DOHH2 (cell line): ENCODE results near the gene METTL9.

Experiments
- H3F3A ChIP-seq: fragments of 200-600 bp; sonication (generic), shearing (Covaris generic); 2 replicates; pipeline ENCODE4 v1.6.0; 2016; ENCODE audit warnings: antibody characterized with exemption, mild to moderate bottlenecking; ENCODE audit not compliant: control insufficient read depth, insufficient read depth
- H3K27ac ChIP-seq: fragments of 200-600 bp; sonication (generic); 2 replicates; pipeline ENCODE4 v1.5.1; 2014; ENCODE audit warnings: low read depth, mild to moderate bottlenecking, low read length, moderate library complexity
- H3K27me3 ChIP-seq: fragments of 200-600 bp; sonication (generic); 2 replicates; pipeline ENCODE4 v1.6.1; 2014; ENCODE audit warnings: mild to moderate bottlenecking, low read length, mixed read lengths; ENCODE audit not compliant: control insufficient read depth
- H3K36me3 ChIP-seq: fragments of 200-600 bp; sonication (generic); 2 replicates; pipeline ENCODE4 v1.6.1; 2014; ENCODE audit warnings: mild to moderate bottlenecking, low read length, moderate library complexity, mixed read lengths; ENCODE audit not compliant: control insufficient read depth
- H3K4me1 ChIP-seq: fragments of 200-600 bp; sonication (generic); 2 replicates; pipeline ENCODE4 v1.6.1; 2014; ENCODE audit warnings: mild to moderate bottlenecking, low read length, mixed read lengths; ENCODE audit not compliant: control insufficient read depth
- H3K4me2 ChIP-seq: fragments of 200-600 bp; sonication (generic); 2 replicates; pipeline ENCODE4 v1.6.0; 2014; ENCODE audit warnings: mild to moderate bottlenecking, low read length, moderate library complexity
- H3K4me3 ChIP-seq: fragments of 200-600 bp; sonication (generic); 2 replicates; pipeline ENCODE4 v1.5.1; 2014; ENCODE audit warnings: mild to moderate bottlenecking, low read length, mixed read lengths
- H3K79me2 ChIP-seq: fragments of 200-600 bp; sonication (generic); 2 replicates; pipeline ENCODE4 v1.6.1; 2014; ENCODE audit warnings: mild to moderate bottlenecking, low read length, mixed read lengths; ENCODE audit not compliant: control insufficient read depth
- H3K9me2 ChIP-seq: fragments of 200-600 bp; sonication (generic); replicated peaks from 2 replicates; pipeline ENCODE4 v1.6.1; 2014; ENCODE audit warnings: mild to moderate bottlenecking, low read length, mixed read lengths; ENCODE audit not compliant: control insufficient read depth
- H3K9me3 ChIP-seq: fragments of 200-600 bp; sonication (generic); 2 replicates; pipeline ENCODE4 v1.6.1; 2014; ENCODE audit warnings: antibody characterized with exemption, low read length, mixed read lengths; ENCODE audit not compliant: control insufficient read depth, insufficient read depth
- H4K20me1 ChIP-seq: fragments of 200-600 bp; sonication (generic); 2 replicates; pipeline ENCODE4 v1.6.0; 2014; ENCODE audit warnings: low read depth, mild to moderate bottlenecking, antibody characterized with exemption, low read length, moderate library complexity; ENCODE audit not compliant: control insufficient read depth, insufficient read depth
- CTCF ChIP-seq: fragments of 200-600 bp; sonication (generic); IDR thresholded peaks from one replicate; pipeline ENCODE4 v1.5.1; 2014; ENCODE audit warnings: antibody characterized with exemption, mild to moderate bottlenecking, low read depth, low read length; ENCODE audit not compliant: poor library complexity, severe bottlenecking
- EZH2phosphoT487 ChIP-seq: fragments of 200-600 bp; sonication (generic); IDR thresholded peaks from 2 replicates; pipeline ENCODE4 v1.6.1; 2017; ENCODE audit warnings: borderline replicate concordance, mild to moderate bottlenecking, antibody characterized with exemption, low read length, moderate library complexity, mixed read lengths

Gene METTL9

GRCh38 chr16:21613361-21613760 is 14.0 kb downstream of the METTL9 start:
- TF ChIP-seq CTCF (no peak), EZH2phosphoT487 (no peak)
- Histone ChIP-seq H3K27me3 (no peaks in the 10 kb centered on the region), H3K4me3 (no peak overlapping the region), H3K9me2 (no peaks in the 10 kb centered on the region), H3K27ac (no peak overlapping the region), H3F3A (no peaks in the 10 kb centered on the region), H4K20me1 (0 out of 2 replicates have a peak, but pooled peaks cover 9% of the 10 kb centered on the region), H3K4me2 (no peak overlapping the region), H3K36me3 (peaks cover 18% of the 10 kb centered on the region), H3K4me1 (peaks cover 66% of the 10 kb centered on the region), H3K9me3 (no peaks in the 10 kb centered on the region), H3K79me2 (peaks cover 86% of the 10 kb centered on the region)

- Histone ChIP-seq H3K4me2 (no peak overlapping the region), H3K79me2 (peaks cover 82% of the 10 kb centered on the region), H4K20me1 (0 out of 2 replicates have a peak, but pooled peaks cover 9% of the 10 kb centered on the region), H3K27ac (no peak overlapping the region), H3F3A (no peaks in the 10 kb centered on the region), H3K27me3 (no peaks in the 10 kb centered on the region), H3K9me3 (no peaks in the 10 kb centered on the region), H3K9me2 (no peaks in the 10 kb centered on the region), H3K4me3 (no peak overlapping the region), H3K36me3 (peaks cover 19% of the 10 kb centered on the region), H3K4me1 (peaks cover 62% of the 10 kb centered on the region)
- TF ChIP-seq EZH2phosphoT487: no peak
- no peak for TF ChIP-seq CTCF
Observed at GRCh38 chr16:21613781-21614180, 14.4 kb downstream of the METTL9 start.

- H3K4me1 ChIP-seq: peaks cover 51% of the 10 kb centered on the region
- H3K9me3 ChIP-seq: no peaks in the 10 kb centered on the region
- H3F3A ChIP-seq: no peaks in the 10 kb centered on the region
- H3K9me2 ChIP-seq: no peaks in the 10 kb centered on the region
- no peak overlapping the region for H3K27ac ChIP-seq
- H4K20me1 ChIP-seq: 0 out of 2 replicates have a peak, but pooled peaks cover 9% of the 10 kb centered on the region
- H3K4me2 ChIP-seq: no peak overlapping the region
- H3K36me3 ChIP-seq: peaks cover 26% of the 10 kb centered on the region
- TF ChIP-seq EZH2phosphoT487 (no peak), CTCF (peak; percentile 71)
- H3K27me3 ChIP-seq: no peaks in the 10 kb centered on the region
- H3K4me3 ChIP-seq: no peak overlapping the region
- H3K79me2 ChIP-seq: peaks cover 71% of the 10 kb centered on the region
Observed at GRCh38 chr16:21614896-21615295, 15.5 kb downstream of the METTL9 start.
